Esophagus muscularis mucosa (tissue), 4 donors: ENCODE measurements around the gene FLT4. TPM values are rescaled to one million over a fixed set of nuclear protein-coding genes. Genes with fewer than 3 reads are reported as not detected.

Experiments
- DNase-seq: peaks from one replicate; pipeline ENCODE4 v3.0.0-alpha.2; 2017; ENCODE audit errors: extremely low spot score
- H3K27ac ChIP-seq, 4 donors: fragments of 200-600 bp; sonication (generic); replicated peaks in 1 of 4; 1 replicate in 3 of 4; 2 replicates in 1 of 4; pipeline ENCODE4 v1.5.1; 2016 to 2019; ENCODE audit warnings: mild to moderate bottlenecking in 1 of 4
- H3K27me3 ChIP-seq, 4 donors: fragments of 200-600 bp; sonication (generic); one replicate each; pipeline versions ENCODE4 v1.5.1 to v1.6.0; 2016 to 2019
- H3K36me3 ChIP-seq, 4 donors: fragments of 200-600 bp; sonication (generic); one replicate each; pipeline ENCODE4 v1.5.1; 2016 to 2019
- H3K4me1 ChIP-seq, 4 donors: fragments of 200-600 bp; sonication (generic); one replicate each; pipeline ENCODE4 v1.5.1; 2016 to 2019
- H3K4me3 ChIP-seq, 4 donors: fragments of 200-600 bp; sonication (generic); 1 replicate in 2 of 4; 2 replicates in 2 of 4; pipeline ENCODE4 v1.5.1; 2016 to 2019; ENCODE audit warnings: mild to moderate bottlenecking in 4 of 4, moderate library complexity in 1 of 4
- H3K9me3 ChIP-seq, 4 donors: fragments of 200-600 bp; sonication (generic); 1 replicate in 3 of 4; 2 replicates in 1 of 4; pipeline ENCODE4 v1.5.1; 2016 to 2019
- EP300 ChIP-seq: sonication (generic); formaldehyde crosslinking; IDR thresholded peaks from one replicate; pipeline ENCODE4 v1.6.1; 2017; ENCODE audit warnings: antibody characterized with exemption
- POLR2A ChIP-seq: fragments of 450-650 bp; IDR thresholded peaks from one replicate; pipeline ENCODE4 v1.6.1; 2017; ENCODE audit warnings: antibody characterized with exemption, moderate library complexity, mild to moderate bottlenecking, low read depth
- POLR2AphosphoS5 ChIP-seq, 2 donors: sonication (generic); formaldehyde crosslinking; IDR thresholded peaks; one replicate each; pipeline ENCODE4 v1.6.1; 2017; ENCODE audit warnings: antibody characterized with exemption in 2 of 2
- WGBS: methylation state at CpG from one replicate; pipeline ENCODE4 v1.1.5; 2018; 5-methylcytosine and 5-hydroxymethylcytosine counted together
- intact Hi-C: fragments of 100-400 bp; cut with DNase I; formaldehyde crosslinking; loops from one replicate; pipeline ENCODE4 v1.15.1; 2023
- total RNA-seq, 4 donors: library from RNA; depleted of rRNA; stranded (reverse); fragments of >200 nt; gene quantifications; one replicate each; pipeline versions ENCODE4 v1.1.0 to v1.2.1, GENCODE V29; 2016
- TF ChIP-seq, protein P1 (sequence below), 3 experiments: fragments of 200-600 bp in 2 of 3; fragments of 450-650 bp in 1 of 3; sonication (generic) in 2 of 3; IDR thresholded peaks; one replicate each; pipeline ENCODE4 v1.5.1; 2017 to 2019; ENCODE audit warnings: antibody characterized with exemption in 3 of 3, mild to moderate bottlenecking in 2 of 3, moderate library complexity in 1 of 3

Gene FLT4
- total RNA-seq, 4 donors from 2014 or later, result 10.4 to 15.6 (median 11.8) TPM

DNA sequence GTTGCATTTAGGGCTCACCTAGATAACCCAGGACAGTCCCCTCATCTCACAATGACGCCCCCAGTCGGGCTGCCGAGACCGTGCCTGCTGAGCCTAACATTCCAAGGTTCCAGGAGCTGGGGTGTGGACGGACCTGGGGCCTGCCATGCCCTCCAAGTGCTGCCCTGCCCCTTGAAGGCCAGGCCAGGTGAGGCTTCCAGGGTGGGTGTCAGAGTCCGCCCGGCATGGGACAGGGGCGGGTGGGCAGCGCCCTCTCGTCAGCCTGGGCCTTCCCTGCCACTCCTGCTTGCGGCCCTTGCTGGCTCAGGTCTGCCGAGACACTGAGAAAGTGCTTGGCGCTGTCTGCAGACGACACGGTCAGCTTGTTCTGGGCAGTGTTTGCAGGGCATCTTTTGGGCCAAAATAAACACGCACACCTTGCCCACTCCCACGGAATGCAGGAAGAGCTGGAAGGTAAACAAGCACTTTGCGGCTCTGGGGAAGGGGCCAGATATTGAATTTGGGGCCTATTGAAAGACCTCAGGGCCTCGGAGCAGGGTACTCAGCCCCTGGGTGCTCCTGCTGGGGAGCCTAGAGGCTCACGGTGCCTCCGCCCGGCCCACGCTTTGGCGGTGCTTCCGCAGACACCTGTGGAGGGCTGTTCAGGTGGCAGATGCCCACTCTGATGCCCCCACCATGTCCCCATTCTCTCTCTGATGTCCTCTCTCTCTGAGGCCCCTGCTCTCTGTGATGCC lies 53.9 kb downstream of the FLT4 start:
- intact Hi-C loops, result no loop called here
- Histone ChIP-seq H3K27me3 (peaks cover 0 to 45% (median 10%) of the 10 kb centered on the region in 4 donors), H3K36me3 (no peaks in the 10 kb centered on the region), H3K4me3 (no peak overlapping the region), H3K4me1 (peaks cover 11 to 13% (median 12%) of the 10 kb centered on the region in 4 donors), H3K9me3 (no peaks in the 10 kb centered on the region), H3K27ac (no peak overlapping the region)
- no peak for TF ChIP-seq POLR2A
- TF ChIP-seq, protein P1, sequence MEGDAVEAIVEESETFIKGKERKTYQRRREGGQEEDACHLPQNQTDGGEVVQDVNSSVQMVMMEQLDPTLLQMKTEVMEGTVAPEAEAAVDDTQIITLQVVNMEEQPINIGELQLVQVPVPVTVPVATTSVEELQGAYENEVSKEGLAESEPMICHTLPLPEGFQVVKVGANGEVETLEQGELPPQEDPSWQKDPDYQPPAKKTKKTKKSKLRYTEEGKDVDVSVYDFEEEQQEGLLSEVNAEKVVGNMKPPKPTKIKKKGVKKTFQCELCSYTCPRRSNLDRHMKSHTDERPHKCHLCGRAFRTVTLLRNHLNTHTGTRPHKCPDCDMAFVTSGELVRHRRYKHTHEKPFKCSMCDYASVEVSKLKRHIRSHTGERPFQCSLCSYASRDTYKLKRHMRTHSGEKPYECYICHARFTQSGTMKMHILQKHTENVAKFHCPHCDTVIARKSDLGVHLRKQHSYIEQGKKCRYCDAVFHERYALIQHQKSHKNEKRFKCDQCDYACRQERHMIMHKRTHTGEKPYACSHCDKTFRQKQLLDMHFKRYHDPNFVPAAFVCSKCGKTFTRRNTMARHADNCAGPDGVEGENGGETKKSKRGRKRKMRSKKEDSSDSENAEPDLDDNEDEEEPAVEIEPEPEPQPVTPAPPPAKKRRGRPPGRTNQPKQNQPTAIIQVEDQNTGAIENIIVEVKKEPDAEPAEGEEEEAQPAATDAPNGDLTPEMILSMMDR (IDR thresholded peaks at IDR 0.05), result no peak
- TF ChIP-seq POLR2AphosphoS5 (IDR thresholded peaks at IDR 0.05), result no peak
- no peak for TF ChIP-seq EP300
- WGBS, result 95% methylated on average over 20 of the region's 25 CpGs
- no peak for DNase-seq

DNA sequence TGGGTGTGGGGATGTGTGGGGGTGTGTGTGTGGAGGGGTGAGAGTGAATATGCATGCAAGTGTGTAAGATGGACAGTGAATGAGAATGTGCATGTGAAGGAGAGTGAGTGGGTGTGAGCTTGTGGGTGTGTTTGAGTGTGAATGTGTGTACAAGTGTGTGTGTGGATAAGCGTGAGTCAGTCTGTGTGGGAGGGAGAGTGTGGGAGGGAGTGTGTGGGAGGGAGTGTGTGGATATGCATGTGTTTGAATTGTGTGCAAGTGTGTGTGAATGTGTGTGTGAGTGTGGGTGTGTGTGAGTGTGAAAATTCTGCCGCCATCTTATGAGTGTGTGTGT lies 54.4 kb downstream of the FLT4 start:
- intact Hi-C loops, result no loop called here
- H3K4me3 ChIP-seq, result no peak overlapping the region
- H3K27ac ChIP-seq, result no peak overlapping the region
- no peak for DNase-seq
- no peaks in the 10 kb centered on the region for H3K9me3 ChIP-seq
- H3K27me3 ChIP-seq, result peaks cover 0 to 51% (median 15%) of the 10 kb centered on the region in 4 donors
- WGBS, result 92% methylated on average over 2 of the region's 2 CpGs
- H3K36me3 ChIP-seq, result no peaks in the 10 kb centered on the region
- TF ChIP-seq, protein P1 (IDR thresholded peaks at IDR 0.05), result no peak
- TF ChIP-seq POLR2AphosphoS5 (IDR thresholded peaks at IDR 0.05) (no peak), POLR2A (no peak), EP300 (no peak)
- peaks cover 14 to 18% (median 18%) of the 10 kb centered on the region in 4 donors for H3K4me1 ChIP-seq

DNA sequence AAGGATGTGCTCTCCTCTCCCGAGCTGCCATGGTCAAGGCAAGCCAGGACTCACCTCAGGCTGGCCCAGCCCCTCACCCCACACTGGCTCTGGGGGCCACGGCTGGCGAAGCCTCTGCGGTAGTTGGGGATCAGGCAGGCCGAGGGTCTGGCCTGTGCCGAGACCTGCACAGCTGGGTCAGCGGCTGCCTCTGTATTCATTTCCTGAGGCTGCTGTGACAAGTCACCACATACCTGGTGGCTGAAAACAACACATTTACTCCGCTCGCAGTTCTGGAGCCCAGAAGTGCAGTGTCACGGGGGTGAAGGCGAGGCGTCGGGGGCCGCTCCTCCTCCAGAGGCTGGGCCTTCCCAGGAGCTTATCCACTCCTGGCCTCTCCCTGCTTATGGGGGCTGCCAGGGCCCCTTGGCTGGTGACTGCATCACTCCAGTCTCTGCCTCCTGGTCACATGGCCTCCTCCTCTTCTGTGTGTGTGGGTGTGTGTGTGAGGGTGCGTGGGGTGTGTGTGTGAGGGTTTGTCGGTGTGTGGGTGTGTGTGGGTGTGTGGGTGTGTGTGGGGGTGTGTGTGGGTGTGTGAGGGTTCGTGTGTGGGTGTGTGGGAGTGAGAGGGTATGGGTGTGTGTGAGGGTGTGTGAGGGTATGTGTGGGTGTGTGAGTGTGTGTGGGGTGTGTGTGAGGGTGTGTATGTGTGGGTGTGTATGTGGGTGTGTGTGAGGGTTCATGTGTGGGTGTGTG lies 54.9 kb downstream of the FLT4 start:
- no peak for DNase-seq
- Histone ChIP-seq H3K9me3 (no peaks in the 10 kb centered on the region), H3K27ac (no peak overlapping the region), H3K4me1 (peaks cover 15 to 21% (median 19%) of the 10 kb centered on the region in 4 donors), H3K27me3 (peaks cover 0 to 56% (median 17%) of the 10 kb centered on the region in 4 donors), H3K36me3 (no peaks in the 10 kb centered on the region), H3K4me3 (no peak overlapping the region)
- intact Hi-C loops, result no loop called here
- TF ChIP-seq POLR2A (no peak), EP300 (no peak), POLR2AphosphoS5 (IDR thresholded peaks at IDR 0.05) (no peak)
- TF ChIP-seq, protein P1 (IDR thresholded peaks at IDR 0.05), result no peak
- 85% methylated on average over 9 of the region's 17 CpGs for WGBS

- DNase-seq, result no peak
- Histone ChIP-seq H3K9me3 (no peaks in the 10 kb centered on the region), H3K27me3 (peaks cover 0 to 65% (median 17%) of the 10 kb centered on the region in 4 donors), H3K4me1 (peaks cover 15 to 21% (median 19%) of the 10 kb centered on the region in 4 donors), H3K4me3 (no peak overlapping the region), H3K27ac (no peak overlapping the region), H3K36me3 (no peaks in the 10 kb centered on the region)
- 88% methylated on average over 12 of the region's 19 CpGs for WGBS
- TF ChIP-seq POLR2AphosphoS5 (IDR thresholded peaks at IDR 0.05), result no peak
- no peak for TF ChIP-seq EP300
- TF ChIP-seq, protein P1 (IDR thresholded peaks at IDR 0.05), result no peak
- no peak for TF ChIP-seq POLR2A
- intact Hi-C loops, result no loop called here
Measured at GRCh38 chr5:180593446-180594206, 55.8 kb downstream of the FLT4 start.
